MM.1S (cell line): ENCODE data around the gene RYK.

Experiments used
- DNase-seq: peaks from one replicate; pipeline ENCODE4 v3.0.0-alpha.2; 2015
- H2AFZ ChIP-seq: fragments of 300-600 bp; sonication (generic); 2 replicates; pipeline ENCODE4 v1.6.0; 2016; ENCODE audit warnings: antibody characterized with exemption, low read length
- H3F3A ChIP-seq: fragments of 300-600 bp; sonication (generic); 2 replicates; pipeline ENCODE4 v1.6.1; 2016; ENCODE audit warnings: mild to moderate bottlenecking, antibody characterized with exemption, low read length, moderate library complexity, mixed read lengths; ENCODE audit not compliant: insufficient read depth
- H3K27ac ChIP-seq: fragments of 300-600 bp; sonication (generic); 2 replicates; pipeline ENCODE4 v1.5.1; 2016; ENCODE audit warnings: mild to moderate bottlenecking, low read length
- H3K27me3 ChIP-seq: fragments of 300-600 bp; sonication (generic); replicated peaks from 2 replicates; pipeline ENCODE4 v1.6.0; 2016; ENCODE audit warnings: low read length; ENCODE audit not compliant: insufficient read depth
- H3K36me3 ChIP-seq: fragments of 300-600 bp; sonication (generic); replicated peaks from 2 replicates; pipeline ENCODE4 v1.6.1; 2016; ENCODE audit warnings: mild to moderate bottlenecking, low read length, mixed read lengths; ENCODE audit not compliant: insufficient read depth
- H3K4me1 ChIP-seq: fragments of 300-600 bp; sonication (generic); 2 replicates; pipeline ENCODE4 v1.6.1; 2016; ENCODE audit warnings: low read length, mixed read lengths
- H3K4me2 ChIP-seq: fragments of 300-600 bp; sonication (generic); 2 replicates; pipeline ENCODE4 v1.6.0; 2016; ENCODE audit warnings: low read depth, low read length
- H3K4me3 ChIP-seq: fragments of 300-600 bp; sonication (generic); 2 replicates; pipeline ENCODE4 v1.5.1; 2016; ENCODE audit warnings: low read length, mixed read lengths
- H3K79me2 ChIP-seq: fragments of 300-600 bp; sonication (generic); 2 replicates; pipeline ENCODE4 v1.6.1; 2016; ENCODE audit warnings: mixed run types, low read length, mixed read lengths
- H3K9ac ChIP-seq: fragments of 300-600 bp; sonication (generic); 2 replicates; pipeline ENCODE4 v1.6.1; 2016; ENCODE audit warnings: low read length, mixed read lengths
- H3K9me2 ChIP-seq: fragments of 300-600 bp; sonication (generic); replicated peaks from 2 replicates; pipeline ENCODE4 v1.6.1; 2016; ENCODE audit warnings: mild to moderate bottlenecking, low read length, mixed read lengths; ENCODE audit not compliant: insufficient read depth
- H3K9me3 ChIP-seq: fragments of 300-600 bp; sonication (generic); replicated peaks from 2 replicates; pipeline ENCODE4 v1.6.1; 2016; ENCODE audit warnings: mild to moderate bottlenecking, low read length, mixed read lengths; ENCODE audit not compliant: insufficient read depth
- H4K20me1 ChIP-seq: fragments of 300-600 bp; sonication (generic); 2 replicates; pipeline ENCODE4 v1.6.1; 2016; ENCODE audit warnings: mild to moderate bottlenecking, low read length, moderate library complexity, mixed read lengths; ENCODE audit not compliant: insufficient read depth
- EZH2 ChIP-seq: fragments of 300-600 bp; sonication (generic); optimal IDR thresholded peaks from 2 replicates; pipeline ENCODE3; 2017; ENCODE audit warnings: low read depth, mild to moderate bottlenecking, antibody characterized with exemption, low read length, mixed read lengths
- EZH2phosphoT487 ChIP-seq: fragments of 300-600 bp; sonication (generic); IDR thresholded peaks from 2 replicates; pipeline ENCODE4 v1.6.1; 2018; ENCODE audit warnings: antibody characterized with exemption, low read length
- TF ChIP-seq, protein P1 (sequence below): fragments of 300-600 bp; sonication (generic); IDR thresholded peaks from 2 replicates; pipeline ENCODE4 v1.5.1; 2016; ENCODE audit warnings: antibody characterized with exemption, low read length, mixed read lengths

RYK gene

DNA sequence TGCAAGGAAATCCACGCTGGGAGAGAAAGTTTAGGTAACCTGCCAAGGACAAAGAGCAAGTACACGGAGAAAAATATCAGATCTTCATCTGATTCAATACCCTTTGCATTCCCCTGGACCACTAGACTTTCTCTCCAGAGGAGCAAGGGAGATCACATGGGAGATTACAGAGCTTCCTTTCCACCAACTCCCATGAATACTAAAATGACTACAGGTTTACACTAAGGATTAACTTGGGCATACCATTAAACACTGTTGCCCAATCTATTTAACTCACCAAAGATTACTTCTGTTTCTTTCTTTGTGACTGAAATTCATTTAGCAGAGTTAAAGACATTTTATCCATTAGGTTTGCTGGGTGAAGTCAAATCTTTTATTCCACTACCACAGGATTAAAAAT is 71.2 kb downstream of the RYK start:
- no peak overlapping the region for H3K27ac ChIP-seq
- H3F3A ChIP-seq = 0 out of 2 replicates have a peak, but pooled peaks cover 5% of the 10 kb centered on the region
- H3K27me3 ChIP-seq = no peaks in the 10 kb centered on the region
- H3K4me1 ChIP-seq = peaks cover 14% of the 10 kb centered on the region
- no peak for DNase-seq
- no peaks in the 10 kb centered on the region for H3K36me3 ChIP-seq
- no peak overlapping the region for H3K4me3 ChIP-seq
- H4K20me1 ChIP-seq = no peaks in the 10 kb centered on the region
- no peak overlapping the region for H3K4me2 ChIP-seq
- TF ChIP-seq EZH2 (no peak), EZH2phosphoT487 (no peak)
- TF ChIP-seq, protein P1, sequence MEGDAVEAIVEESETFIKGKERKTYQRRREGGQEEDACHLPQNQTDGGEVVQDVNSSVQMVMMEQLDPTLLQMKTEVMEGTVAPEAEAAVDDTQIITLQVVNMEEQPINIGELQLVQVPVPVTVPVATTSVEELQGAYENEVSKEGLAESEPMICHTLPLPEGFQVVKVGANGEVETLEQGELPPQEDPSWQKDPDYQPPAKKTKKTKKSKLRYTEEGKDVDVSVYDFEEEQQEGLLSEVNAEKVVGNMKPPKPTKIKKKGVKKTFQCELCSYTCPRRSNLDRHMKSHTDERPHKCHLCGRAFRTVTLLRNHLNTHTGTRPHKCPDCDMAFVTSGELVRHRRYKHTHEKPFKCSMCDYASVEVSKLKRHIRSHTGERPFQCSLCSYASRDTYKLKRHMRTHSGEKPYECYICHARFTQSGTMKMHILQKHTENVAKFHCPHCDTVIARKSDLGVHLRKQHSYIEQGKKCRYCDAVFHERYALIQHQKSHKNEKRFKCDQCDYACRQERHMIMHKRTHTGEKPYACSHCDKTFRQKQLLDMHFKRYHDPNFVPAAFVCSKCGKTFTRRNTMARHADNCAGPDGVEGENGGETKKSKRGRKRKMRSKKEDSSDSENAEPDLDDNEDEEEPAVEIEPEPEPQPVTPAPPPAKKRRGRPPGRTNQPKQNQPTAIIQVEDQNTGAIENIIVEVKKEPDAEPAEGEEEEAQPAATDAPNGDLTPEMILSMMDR = no peak
- no peaks in the 10 kb centered on the region for H3K9me2 ChIP-seq
- H2AFZ ChIP-seq = no peak overlapping the region
- no peak overlapping the region for H3K9ac ChIP-seq
- no peaks in the 10 kb centered on the region for H3K79me2 ChIP-seq
- no peaks in the 10 kb centered on the region for H3K9me3 ChIP-seq

DNA sequence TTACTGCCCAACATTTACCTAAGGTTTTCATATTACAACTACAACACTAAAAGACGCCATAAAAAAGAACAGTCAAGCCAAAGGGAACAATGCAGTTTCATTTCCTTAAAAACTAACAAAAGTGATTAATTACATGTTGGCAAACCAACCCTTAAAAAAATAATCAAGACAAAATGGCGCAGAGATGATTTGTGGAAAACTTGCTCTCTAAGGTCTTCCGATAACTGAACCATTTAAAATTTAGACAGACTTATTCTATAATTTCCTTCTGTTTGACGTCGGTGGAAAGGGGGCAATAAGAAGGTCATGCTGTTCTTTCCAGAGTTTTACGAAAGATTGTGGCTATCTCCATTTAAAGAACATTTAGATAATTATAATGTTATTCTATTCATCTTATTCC is 87.6 kb downstream of the RYK start:
- DNase-seq = no peak
- no peak for TF ChIP-seq EZH2phosphoT487
- TF ChIP-seq, protein P1 = no peak
- no peak for TF ChIP-seq EZH2

DNA sequence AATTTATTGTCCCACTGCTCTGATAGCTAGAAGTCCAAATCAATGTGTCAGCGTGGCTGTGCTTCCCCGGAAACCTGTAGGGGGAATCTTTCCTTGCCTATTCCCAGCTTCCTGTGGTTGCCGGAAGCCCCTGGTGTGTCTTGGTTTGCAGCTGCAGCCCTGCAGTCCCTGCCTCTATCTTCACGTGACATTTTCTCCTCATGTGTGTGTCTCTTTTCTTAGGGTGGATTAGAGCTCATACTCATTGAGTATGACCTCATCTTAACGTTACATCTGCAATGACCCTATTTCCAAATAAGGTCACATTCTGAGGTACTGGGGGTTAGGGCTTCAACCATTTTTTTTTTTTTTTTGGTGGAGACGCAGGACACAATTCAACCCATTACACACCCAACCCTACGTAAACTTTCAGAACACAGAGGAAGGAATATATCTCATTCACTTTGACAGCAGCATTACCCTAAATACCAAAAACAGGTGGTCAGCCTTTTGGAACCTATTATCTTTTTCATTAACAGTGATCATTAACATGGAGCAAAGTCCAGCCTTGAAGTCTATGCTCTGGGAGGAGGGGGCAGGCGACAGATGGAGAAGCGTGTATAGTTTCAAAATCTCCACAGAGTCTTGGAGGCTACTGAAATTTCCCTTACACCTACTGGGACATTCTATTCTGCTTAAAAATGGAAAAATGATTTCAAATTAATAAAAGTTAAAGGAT is 88.6 kb downstream of the RYK start:
- Histone ChIP-seq H4K20me1 (no peaks in the 10 kb centered on the region), H3F3A (no peaks in the 10 kb centered on the region), H3K27me3 (no peaks in the 10 kb centered on the region), H2AFZ (no peak overlapping the region), H3K27ac (no peak overlapping the region), H3K9ac (no peak overlapping the region), H3K4me3 (no peak overlapping the region), H3K9me3 (no peaks in the 10 kb centered on the region), H3K9me2 (no peaks in the 10 kb centered on the region), H3K4me2 (no peak overlapping the region), H3K4me1 (no peaks in the 10 kb centered on the region), H3K36me3 (no peaks in the 10 kb centered on the region), H3K79me2 (no peaks in the 10 kb centered on the region)
- no peak for DNase-seq
- TF ChIP-seq EZH2 (no peak), EZH2phosphoT487 (no peak)
- TF ChIP-seq, protein P1 = no peak

More for the DNA sequence above, 87.6 kb downstream of the RYK start:
- Histone ChIP-seq H3K9me3 (no peaks in the 10 kb centered on the region), H3K4me1 (no peaks in the 10 kb centered on the region), H3K36me3 (no peaks in the 10 kb centered on the region), H3K9me2 (no peaks in the 10 kb centered on the region), H3K79me2 (no peaks in the 10 kb centered on the region), H3K9ac (no peak overlapping the region), H4K20me1 (no peaks in the 10 kb centered on the region), H3K27ac (no peak overlapping the region), H2AFZ (no peak overlapping the region), H3K4me3 (no peak overlapping the region), H3F3A (no peaks in the 10 kb centered on the region), H3K27me3 (no peaks in the 10 kb centered on the region), H3K4me2 (no peak overlapping the region)
